ENCODE measurements around the gene PITX2. TPM values are rescaled to one million over a fixed set of nuclear protein-coding genes. Genes with fewer than 3 reads are reported as not detected.

The PITX2 gene
- total and polyA plus RNA-seq, 2 experiments from 2014 or later, result 0.52 to 0.99 TPM

DNA sequence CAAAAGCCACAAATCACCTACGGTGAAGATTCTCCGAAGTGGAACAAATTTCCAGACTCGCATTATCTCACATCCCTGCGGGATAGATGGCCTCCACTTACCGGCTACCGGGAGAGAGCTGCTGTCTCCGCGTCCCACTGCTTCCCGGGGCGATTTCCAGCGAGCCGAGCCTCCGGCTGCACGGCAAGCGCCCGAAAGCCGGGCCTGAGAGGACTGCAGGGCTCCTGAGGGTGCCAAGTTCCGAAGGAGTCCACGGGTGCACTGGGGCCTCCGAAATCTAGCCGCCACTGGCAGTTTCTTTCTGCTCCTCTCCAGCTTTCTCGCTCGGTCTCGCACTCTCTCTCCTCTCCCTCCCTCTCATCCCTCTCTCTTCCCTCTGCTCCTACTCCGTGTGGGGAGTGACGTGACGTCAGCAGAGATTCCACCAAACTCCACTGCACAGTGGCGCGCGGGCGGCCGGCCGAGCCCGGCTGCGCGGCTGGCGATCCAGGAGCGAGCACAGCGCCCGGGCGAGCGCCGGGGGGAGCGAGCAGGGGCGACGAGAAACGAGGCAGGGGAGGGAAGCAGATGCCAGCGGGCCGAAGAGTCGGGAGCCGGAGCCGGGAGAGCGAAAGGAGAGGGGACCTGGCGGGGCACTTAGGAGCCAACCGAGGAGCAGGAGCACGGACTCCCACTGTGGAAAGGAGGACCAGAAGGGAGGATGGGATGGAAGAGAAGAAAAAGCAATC, 14.0 kb upstream of the PITX2 start:
- Mint-ChIP-seq H3K4me3 (peak overlapping the region; percentile 83), H3K4me1 (peaks cover 64% of the 10 kb centered on the region), H3K27ac (no peak overlapping the region), H3K9me3 (peaks cover 3% of the 10 kb centered on the region; the same call in 2 of the 3 replicates), H3K27me3 (ENCODE audit: insufficient read depth, low read depth, poor library complexity) (peaks cover 99% of the 10 kb centered on the region), H3K36me3 (ENCODE audit: low read depth) (no peaks in the 10 kb centered on the region)
- Histone ChIP-seq H3K36me3 (ENCODE audit: insufficient read depth) (no peaks in the 10 kb centered on the region), H2AFZ (peak overlapping the region; percentile 96), H3K4me2 (peak overlapping the region; percentile 86), H3K9me2 (ENCODE audit: insufficient read depth) (no peaks in the 10 kb centered on the region), H3K27ac (ENCODE audit: low read depth) (no peak overlapping the region), H3K4me3 (peak overlapping the region; percentile 96), H4K20me1 (replicated peaks; ENCODE audit: insufficient read depth) (peaks cover 12% of the 10 kb centered on the region; the same call in 1 of the 2 replicates), H3F3A (replicated peaks; ENCODE audit: low read depth) (peaks cover 31% of the 10 kb centered on the region), H3K79me2 (replicated peaks; ENCODE audit: insufficient read depth) (no peaks in the 10 kb centered on the region), H3K4me1 (ENCODE audit: insufficient read depth) (peaks cover 61% of the 10 kb centered on the region), H3K27me3 (ENCODE audit: insufficient read depth) (peaks cover 98% of the 10 kb centered on the region)
- DNase-seq (ENCODE audit: low spot score), result peak; percentile 83
- ATAC-seq, result peak; percentile 13
- TF ChIP-seq ZNF114 (CRISPR knock-in tag; IDR thresholded peaks at IDR 0.05) (no peak), EZH2 (IDR thresholded peaks at IDR 0.05; ENCODE audit: low read depth, unreplicated experiment) (peak; percentile 71), CREB1 (CRISPR knock-in tag; IDR thresholded peaks at IDR 0.05; ENCODE audit: low read depth) (peak; percentile 92), ZNF331 (CRISPR knock-in tag; IDR thresholded peaks at IDR 0.05; ENCODE audit: low read depth) (no peak)
- TF ChIP-seq, protein P1, sequence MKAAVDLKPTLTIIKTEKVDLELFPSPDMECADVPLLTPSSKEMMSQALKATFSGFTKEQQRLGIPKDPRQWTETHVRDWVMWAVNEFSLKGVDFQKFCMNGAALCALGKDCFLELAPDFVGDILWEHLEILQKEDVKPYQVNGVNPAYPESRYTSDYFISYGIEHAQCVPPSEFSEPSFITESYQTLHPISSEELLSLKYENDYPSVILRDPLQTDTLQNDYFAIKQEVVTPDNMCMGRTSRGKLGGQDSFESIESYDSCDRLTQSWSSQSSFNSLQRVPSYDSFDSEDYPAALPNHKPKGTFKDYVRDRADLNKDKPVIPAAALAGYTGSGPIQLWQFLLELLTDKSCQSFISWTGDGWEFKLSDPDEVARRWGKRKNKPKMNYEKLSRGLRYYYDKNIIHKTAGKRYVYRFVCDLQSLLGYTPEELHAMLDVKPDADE (IDR thresholded peaks at IDR 0.05), result no peak

DNA sequence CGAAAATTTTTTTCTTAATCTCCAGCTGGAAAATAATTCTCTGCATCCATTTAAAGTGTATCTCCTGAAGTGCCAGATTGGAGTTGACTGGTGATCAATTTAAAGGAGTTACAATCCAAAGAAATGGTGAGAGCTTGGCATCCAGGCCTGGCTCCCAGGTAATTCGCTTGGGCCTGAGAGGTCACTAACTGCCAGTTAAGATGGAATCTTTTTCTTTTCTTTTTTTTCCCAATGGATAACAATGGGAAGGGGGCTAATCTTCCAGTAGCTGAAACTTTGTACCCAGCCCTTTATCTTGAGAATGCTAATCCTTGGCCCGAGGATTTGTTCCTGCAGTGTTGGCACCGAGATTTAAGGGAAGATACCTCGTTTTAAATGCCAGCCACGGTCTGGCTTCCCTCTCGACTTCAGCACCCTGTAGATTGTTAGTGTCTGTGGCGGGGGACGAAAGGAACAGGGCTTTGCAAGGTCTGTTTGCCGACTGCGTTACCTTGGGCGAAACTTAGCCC, 13.3 kb upstream of the PITX2 start:
- peaks cover 27% of the 10 kb centered on the region for H3F3A ChIP-seq (replicated peaks; ENCODE audit: low read depth)
- DNase-seq (ENCODE audit: low spot score) (peak; percentile 81), ATAC-seq (no peak)
- H3K27ac ChIP-seq (ENCODE audit: low read depth), result no peak overlapping the region
- H3K4me3 ChIP-seq, result peak overlapping the region; percentile 96
- peak overlapping the region; percentile 83 for H3K4me3 Mint-ChIP-seq
- no peaks in the 10 kb centered on the region for H3K9me2 ChIP-seq (ENCODE audit: insufficient read depth)
- H2AFZ ChIP-seq, result peak overlapping the region; percentile 96
- H3K79me2 ChIP-seq (replicated peaks; ENCODE audit: insufficient read depth), result no peaks in the 10 kb centered on the region
- H3K36me3 ChIP-seq (ENCODE audit: insufficient read depth), result no peaks in the 10 kb centered on the region
- peak overlapping the region; percentile 86 for H3K4me2 ChIP-seq
- H3K27me3 Mint-ChIP-seq (ENCODE audit: insufficient read depth, low read depth, poor library complexity), result peaks cover 99% of the 10 kb centered on the region
- peaks cover 12% of the 10 kb centered on the region; the same call in 1 of the 2 replicates for H4K20me1 ChIP-seq (replicated peaks; ENCODE audit: insufficient read depth)
- H3K9me3 Mint-ChIP-seq, result peaks cover 3% of the 10 kb centered on the region; the same call in 2 of the 3 replicates
- peaks cover 99% of the 10 kb centered on the region for H3K27me3 ChIP-seq (ENCODE audit: insufficient read depth)
- peaks cover 62% of the 10 kb centered on the region for H3K4me1 Mint-ChIP-seq
- no peaks in the 10 kb centered on the region for H3K36me3 Mint-ChIP-seq (ENCODE audit: low read depth)
- H3K27ac Mint-ChIP-seq, result no peak overlapping the region
- peaks cover 63% of the 10 kb centered on the region for H3K4me1 ChIP-seq (ENCODE audit: insufficient read depth)
- TF ChIP-seq ZNF114 (CRISPR knock-in tag; IDR thresholded peaks at IDR 0.05) (no peak), EZH2 (IDR thresholded peaks at IDR 0.05; ENCODE audit: low read depth, unreplicated experiment) (peak; percentile 48), EZH2phosphoT487 (IDR thresholded peaks at IDR 0.05; ENCODE audit: unreplicated experiment) (no peak), CREB1 (CRISPR knock-in tag; IDR thresholded peaks at IDR 0.05; ENCODE audit: low read depth) (no peak), STAT1 (IDR thresholded peaks at IDR 0.05; ENCODE audit: unreplicated experiment) (no peak)
- TF ChIP-seq, protein P2, sequence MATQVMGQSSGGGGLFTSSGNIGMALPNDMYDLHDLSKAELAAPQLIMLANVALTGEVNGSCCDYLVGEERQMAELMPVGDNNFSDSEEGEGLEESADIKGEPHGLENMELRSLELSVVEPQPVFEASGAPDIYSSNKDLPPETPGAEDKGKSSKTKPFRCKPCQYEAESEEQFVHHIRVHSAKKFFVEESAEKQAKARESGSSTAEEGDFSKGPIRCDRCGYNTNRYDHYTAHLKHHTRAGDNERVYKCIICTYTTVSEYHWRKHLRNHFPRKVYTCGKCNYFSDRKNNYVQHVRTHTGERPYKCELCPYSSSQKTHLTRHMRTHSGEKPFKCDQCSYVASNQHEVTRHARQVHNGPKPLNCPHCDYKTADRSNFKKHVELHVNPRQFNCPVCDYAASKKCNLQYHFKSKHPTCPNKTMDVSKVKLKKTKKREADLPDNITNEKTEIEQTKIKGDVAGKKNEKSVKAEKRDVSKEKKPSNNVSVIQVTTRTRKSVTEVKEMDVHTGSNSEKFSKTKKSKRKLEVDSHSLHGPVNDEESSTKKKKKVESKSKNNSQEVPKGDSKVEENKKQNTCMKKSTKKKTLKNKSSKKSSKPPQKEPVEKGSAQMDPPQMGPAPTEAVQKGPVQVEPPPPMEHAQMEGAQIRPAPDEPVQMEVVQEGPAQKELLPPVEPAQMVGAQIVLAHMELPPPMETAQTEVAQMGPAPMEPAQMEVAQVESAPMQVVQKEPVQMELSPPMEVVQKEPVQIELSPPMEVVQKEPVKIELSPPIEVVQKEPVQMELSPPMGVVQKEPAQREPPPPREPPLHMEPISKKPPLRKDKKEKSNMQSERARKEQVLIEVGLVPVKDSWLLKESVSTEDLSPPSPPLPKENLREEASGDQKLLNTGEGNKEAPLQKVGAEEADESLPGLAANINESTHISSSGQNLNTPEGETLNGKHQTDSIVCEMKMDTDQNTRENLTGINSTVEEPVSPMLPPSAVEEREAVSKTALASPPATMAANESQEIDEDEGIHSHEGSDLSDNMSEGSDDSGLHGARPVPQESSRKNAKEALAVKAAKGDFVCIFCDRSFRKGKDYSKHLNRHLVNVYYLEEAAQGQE (IDR thresholded peaks at IDR 0.05; ENCODE audit: unreplicated experiment), result no peak
- TF ChIP-seq, protein P3, sequence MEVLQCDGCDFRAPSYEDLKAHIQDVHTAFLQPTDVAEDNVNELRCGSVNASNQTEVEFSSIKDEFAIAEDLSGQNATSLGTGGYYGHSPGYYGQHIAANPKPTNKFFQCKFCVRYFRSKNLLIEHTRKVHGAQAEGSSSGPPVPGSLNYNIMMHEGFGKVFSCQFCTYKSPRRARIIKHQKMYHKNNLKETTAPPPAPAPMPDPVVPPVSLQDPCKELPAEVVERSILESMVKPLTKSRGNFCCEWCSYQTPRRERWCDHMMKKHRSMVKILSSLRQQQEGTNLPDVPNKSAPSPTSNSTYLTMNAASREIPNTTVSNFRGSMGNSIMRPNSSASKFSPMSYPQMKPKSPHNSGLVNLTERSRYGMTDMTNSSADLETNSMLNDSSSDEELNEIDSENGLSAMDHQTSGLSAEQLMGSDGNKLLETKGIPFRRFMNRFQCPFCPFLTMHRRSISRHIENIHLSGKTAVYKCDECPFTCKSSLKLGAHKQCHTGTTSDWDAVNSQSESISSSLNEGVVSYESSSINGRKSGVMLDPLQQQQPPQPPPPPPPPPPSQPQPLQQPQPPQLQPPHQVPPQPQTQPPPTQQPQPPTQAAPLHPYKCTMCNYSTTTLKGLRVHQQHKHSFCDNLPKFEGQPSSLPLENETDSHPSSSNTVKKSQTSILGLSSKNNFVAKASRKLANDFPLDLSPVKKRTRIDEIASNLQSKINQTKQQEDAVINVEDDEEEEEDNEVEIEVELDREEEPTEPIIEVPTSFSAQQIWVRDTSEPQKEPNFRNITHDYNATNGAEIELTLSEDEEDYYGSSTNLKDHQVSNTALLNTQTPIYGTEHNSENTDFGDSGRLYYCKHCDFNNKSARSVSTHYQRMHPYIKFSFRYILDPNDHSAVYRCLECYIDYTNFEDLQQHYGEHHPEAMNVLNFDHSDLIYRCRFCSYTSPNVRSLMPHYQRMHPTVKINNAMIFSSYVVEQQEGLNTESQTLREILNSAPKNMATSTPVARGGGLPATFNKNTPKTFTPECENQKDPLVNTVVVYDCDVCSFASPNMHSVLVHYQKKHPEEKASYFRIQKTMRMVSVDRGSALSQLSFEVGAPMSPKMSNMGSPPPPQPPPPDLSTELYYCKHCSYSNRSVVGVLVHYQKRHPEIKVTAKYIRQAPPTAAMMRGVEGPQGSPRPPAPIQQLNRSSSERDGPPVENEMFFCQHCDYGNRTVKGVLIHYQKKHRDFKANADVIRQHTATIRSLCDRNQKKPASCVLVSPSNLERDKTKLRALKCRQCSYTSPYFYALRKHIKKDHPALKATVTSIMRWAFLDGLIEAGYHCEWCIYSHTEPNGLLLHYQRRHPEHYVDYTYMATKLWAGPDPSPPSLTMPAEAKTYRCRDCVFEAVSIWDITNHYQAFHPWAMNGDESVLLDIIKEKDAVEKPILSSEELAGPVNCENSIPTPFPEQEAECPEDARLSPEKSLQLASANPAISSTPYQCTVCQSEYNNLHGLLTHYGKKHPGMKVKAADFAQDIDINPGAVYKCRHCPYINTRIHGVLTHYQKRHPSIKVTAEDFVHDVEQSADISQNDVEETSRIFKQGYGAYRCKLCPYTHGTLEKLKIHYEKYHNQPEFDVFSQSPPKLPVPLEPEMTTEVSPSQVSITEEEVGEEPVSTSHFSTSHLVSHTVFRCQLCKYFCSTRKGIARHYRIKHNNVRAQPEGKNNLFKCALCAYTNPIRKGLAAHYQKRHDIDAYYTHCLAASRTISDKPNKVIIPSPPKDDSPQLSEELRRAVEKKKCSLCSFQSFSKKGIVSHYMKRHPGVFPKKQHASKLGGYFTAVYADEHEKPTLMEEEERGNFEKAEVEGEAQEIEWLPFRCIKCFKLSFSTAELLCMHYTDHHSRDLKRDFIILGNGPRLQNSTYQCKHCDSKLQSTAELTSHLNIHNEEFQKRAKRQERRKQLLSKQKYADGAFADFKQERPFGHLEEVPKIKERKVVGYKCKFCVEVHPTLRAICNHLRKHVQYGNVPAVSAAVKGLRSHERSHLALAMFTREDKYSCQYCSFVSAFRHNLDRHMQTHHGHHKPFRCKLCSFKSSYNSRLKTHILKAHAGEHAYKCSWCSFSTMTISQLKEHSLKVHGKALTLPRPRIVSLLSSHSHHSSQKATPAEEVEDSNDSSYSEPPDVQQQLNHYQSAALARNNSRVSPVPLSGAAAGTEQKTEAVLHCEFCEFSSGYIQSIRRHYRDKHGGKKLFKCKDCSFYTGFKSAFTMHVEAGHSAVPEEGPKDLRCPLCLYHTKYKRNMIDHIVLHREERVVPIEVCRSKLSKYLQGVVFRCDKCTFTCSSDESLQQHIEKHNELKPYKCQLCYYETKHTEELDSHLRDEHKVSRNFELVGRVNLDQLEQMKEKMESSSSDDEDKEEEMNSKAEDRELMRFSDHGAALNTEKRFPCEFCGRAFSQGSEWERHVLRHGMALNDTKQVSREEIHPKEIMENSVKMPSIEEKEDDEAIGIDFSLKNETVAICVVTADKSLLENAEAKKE (CRISPR knock-in tag; IDR thresholded peaks at IDR 0.05), result no peak
